Measurements from ENCODE around the gene FGL2.
"Not testable (repeated sequence)": the region's sequence is repeated elsewhere in the genome, so short reads cannot be mapped to it uniquely, and the experiment has no call there.

The FGL2 gene

DNA sequence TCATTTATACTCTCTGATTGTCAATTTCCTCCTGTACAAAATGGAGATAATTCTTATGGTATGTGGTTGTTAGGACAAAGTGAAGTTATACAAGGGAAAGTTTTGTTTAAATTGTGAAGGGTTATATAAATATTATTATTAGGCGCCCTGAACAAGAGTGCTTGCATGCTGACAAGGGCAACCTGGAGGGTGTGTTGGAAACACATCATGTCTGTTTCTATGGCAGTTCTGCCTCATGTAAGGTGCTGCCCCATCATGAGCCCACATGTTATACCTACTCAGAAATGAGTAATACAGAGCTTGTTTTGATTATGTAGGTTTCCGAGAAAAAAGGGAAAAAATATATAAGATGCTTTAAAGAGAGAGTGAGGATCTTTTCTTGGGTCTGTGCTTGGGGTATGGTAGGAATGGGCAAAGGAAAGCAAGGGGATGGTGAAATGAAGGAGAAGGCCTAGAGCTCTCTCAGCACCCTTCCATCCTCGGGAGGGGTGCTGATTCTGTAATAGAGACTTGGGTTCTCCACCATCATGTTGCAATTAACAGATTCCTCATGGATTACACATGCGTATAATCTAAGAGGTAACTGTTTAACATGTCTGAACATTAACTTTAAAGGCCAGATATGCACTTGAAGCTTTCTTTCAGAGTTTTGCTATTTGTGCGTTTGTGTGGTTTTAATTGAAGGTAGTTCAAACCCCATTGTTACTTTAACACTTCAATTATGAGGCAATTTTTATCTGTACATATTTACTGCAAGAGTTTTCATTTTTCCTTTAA, 43.8 kb downstream of the FGL2 start:
- not testable (repeated sequence) for DNase-seq (ENCODE audit: low read depth)

DNA sequence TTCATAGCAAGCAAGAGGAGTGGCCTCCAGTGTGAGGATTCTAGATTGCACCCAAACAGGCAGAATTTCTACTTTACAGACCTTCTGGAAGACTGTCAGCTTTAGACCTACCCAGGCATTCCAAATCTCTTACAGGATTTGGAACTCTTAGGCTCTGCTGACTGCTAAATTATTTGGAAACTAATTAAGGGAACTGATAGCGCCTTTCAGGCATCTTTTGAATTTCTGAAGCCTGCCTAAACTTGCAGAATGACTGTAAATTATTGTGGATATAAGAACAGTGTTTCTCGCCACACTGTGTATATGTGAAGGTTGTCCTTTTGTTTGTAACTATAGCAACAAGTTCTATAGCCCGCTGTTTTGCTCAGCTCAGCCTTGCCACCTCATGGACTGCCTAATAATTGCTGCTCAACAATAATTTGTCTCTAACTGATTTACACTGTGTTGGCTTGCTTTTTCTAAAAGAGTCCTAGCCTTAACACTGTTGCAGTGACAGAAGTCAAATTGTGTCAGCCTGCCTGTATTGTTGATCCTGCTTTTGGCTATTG, 44.6 kb downstream of the FGL2 start:
- DNase-seq (ENCODE audit: low read depth): not testable (repeated sequence)

DNA sequence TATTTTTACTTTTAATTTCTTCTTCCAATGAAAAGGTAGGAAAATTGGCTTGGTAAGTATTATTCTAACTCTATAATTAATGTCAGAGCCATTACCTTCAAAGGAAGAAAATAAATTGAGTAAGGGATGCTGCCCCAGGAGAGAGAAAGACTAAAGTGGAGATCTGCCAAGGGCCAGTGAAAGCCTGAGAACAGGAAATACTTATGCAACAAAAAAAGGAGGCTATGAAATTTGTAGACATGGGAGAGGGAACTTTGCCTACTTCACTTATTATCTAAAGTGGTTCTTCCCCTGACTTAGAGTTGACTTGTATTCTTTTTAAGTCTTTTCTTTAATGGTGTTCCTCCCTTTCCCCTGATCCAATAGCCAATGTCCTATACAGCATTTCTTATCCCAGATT, 47.4 kb downstream of the FGL2 start:
- not testable (repeated sequence) for DNase-seq (ENCODE audit: low read depth)

All from stimulated activated CD8-positive, alpha-beta memory T cell treated with anti-CD3 and anti-CD28 coated beads, Interleukin-15, amount 100 ng/mL, for 1 hour (primary cell).